GM19468 (cell line): ENCODE data around the gene EMC7.
"Not testable (repeated sequence)": the region's sequence is repeated elsewhere in the genome, so short reads cannot be mapped to it uniquely, and the experiment has no call there.

Source experiments
- ATAC-seq: cut with Tn5 transposase; IDR thresholded peaks from one replicate; pipeline ENCODE4 v1.9.1; 2021; ENCODE audit warnings: mild to moderate bottlenecking, moderate library complexity, moderate number of reproducible peaks; ENCODE audit not compliant: unreplicated experiment; ENCODE audit errors: extremely low read depth

Gene EMC7

GRCh38 chr15:34099914-34100313, 1.7 kb downstream of the EMC7 start:
- ATAC-seq, result no peak

GRCh38 chr15:34085746-34086145, 15.9 kb downstream of the EMC7 start:
- ATAC-seq, result no peak

- no peak for ATAC-seq
These were observed 17.6 kb downstream of the EMC7 start for GRCh38 chr15:34084086-34084485.

- ATAC-seq, result no peak
These were observed 21.8 kb downstream of the EMC7 start for GRCh38 chr15:34079904-34080303.

GRCh38 chr15:34078900-34079299, 22.8 kb downstream of the EMC7 start:
- no peak for ATAC-seq

- no peak for ATAC-seq
These were observed 24.9 kb downstream of the EMC7 start for GRCh38 chr15:34076785-34077184.

- no peak for ATAC-seq
These were observed 31.7 kb downstream of the EMC7 start for GRCh38 chr15:34070003-34070402.

GRCh38 chr15:34065941-34066340, 35.7 kb downstream of the EMC7 start:
- ATAC-seq, result no peak

- no peak for ATAC-seq
These were observed 36.4 kb downstream of the EMC7 start for GRCh38 chr15:34065261-34065660.

GRCh38 chr15:34064438-34064837, 37.2 kb downstream of the EMC7 start:
- ATAC-seq, result no peak

GRCh38 chr15:34059946-34060345, 41.7 kb downstream of the EMC7 start:
- no peak for ATAC-seq

GRCh38 chr15:34059476-34059875, 42.2 kb downstream of the EMC7 start:
- no peak for ATAC-seq

- ATAC-seq, result no peak
These were observed 44.8 kb downstream of the EMC7 start for GRCh38 chr15:34056911-34057310.

- no peak for ATAC-seq
These were observed 45.6 kb downstream of the EMC7 start for GRCh38 chr15:34055868-34056595.

- no peak for ATAC-seq
These were observed 47.5 kb downstream of the EMC7 start for GRCh38 chr15:34054081-34054707.

- not testable (repeated sequence) for ATAC-seq
These were observed 51.3 kb downstream of the EMC7 start for GRCh38 chr15:34050385-34050784.

GRCh38 chr15:34049112-34049511, 52.5 kb downstream of the EMC7 start:
- ATAC-seq, result no peak

GRCh38 chr15:34047893-34048775, 53.5 kb downstream of the EMC7 start:
- ATAC-seq, result no peak

- ATAC-seq, result no peak
These were observed 55.1 kb downstream of the EMC7 start for GRCh38 chr15:34046471-34047145.

- ATAC-seq, result no peak
These were observed 57.8 kb downstream of the EMC7 start for GRCh38 chr15:34043813-34044212.
